Ovary (tissue), 3 donors: ENCODE data around the gene ME1.

ENCODE experiments used
- EP300 ChIP-seq: sonication (generic); formaldehyde crosslinking; IDR thresholded peaks from one replicate; pipeline ENCODE4 v1.6.1; 2017; ENCODE audit warnings: antibody characterized with exemption
- POLR2A ChIP-seq: fragments of 450-650 bp; IDR thresholded peaks from one replicate; pipeline ENCODE4 v1.6.1; 2017; ENCODE audit warnings: antibody characterized with exemption, mild to moderate bottlenecking, moderate library complexity
- TF ChIP-seq, protein P1 (sequence below), 3 donors: fragments of 450-650 bp in 2 of 3; fragments of 200-600 bp in 1 of 3; IDR thresholded peaks; one replicate each; pipeline versions ENCODE4 v1.5.1 to v1.8.0; 2016 to 2022; ENCODE audit warnings: antibody characterized with exemption in 3 of 3, mild to moderate bottlenecking in 1 of 3
- donor health status: DM: no; HTN: no; CAD: no.

DNA sequence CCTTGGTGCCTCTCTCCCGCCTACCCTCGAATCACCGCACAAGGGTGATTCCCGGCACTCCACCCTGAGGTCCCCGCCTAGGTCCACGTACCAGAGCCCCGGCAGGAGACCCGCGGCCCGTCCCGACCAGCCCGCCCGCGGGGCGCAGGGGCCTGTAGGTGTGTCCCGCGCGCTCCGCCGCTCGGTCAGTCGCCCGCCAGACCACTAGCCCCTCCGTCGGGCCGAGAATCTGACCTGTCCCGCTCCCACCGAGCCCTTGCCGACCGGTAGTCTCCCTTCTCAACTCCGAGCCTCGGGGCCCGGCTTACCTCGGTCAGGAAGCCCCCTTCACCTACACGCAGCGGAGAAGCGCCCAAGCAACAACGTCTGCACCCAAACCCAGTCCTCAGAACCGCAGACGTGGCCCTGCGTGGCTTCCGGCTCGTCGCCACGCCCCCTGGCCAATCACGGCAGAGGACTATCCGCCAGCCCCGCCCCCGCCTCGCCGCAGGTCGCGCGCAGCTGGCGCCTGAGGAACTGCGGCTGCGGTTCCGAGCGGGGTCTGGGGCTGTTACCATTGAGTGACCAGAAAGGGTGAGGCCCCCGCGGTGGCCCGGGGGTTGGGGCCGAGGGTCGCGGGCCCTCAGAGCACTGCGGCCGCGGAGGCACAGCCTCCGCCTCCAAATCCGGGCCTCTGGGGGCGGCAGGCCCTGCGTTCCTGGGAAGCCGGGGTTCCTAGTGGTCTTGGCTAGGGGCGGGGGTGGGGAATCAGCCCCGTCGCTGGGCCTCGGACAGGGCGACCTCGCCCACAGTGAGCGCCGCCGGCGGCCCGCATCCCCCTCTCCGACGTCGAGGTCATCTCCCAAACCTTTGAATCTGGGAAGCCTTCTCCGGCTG lies 237.7 kb downstream of the ME1 start, which contains the start of the genes PGM3 and RWDD2A:
- TF ChIP-seq EP300 = no peak
- TF ChIP-seq, protein P1, sequence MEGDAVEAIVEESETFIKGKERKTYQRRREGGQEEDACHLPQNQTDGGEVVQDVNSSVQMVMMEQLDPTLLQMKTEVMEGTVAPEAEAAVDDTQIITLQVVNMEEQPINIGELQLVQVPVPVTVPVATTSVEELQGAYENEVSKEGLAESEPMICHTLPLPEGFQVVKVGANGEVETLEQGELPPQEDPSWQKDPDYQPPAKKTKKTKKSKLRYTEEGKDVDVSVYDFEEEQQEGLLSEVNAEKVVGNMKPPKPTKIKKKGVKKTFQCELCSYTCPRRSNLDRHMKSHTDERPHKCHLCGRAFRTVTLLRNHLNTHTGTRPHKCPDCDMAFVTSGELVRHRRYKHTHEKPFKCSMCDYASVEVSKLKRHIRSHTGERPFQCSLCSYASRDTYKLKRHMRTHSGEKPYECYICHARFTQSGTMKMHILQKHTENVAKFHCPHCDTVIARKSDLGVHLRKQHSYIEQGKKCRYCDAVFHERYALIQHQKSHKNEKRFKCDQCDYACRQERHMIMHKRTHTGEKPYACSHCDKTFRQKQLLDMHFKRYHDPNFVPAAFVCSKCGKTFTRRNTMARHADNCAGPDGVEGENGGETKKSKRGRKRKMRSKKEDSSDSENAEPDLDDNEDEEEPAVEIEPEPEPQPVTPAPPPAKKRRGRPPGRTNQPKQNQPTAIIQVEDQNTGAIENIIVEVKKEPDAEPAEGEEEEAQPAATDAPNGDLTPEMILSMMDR (IDR thresholded peaks at IDR 0.05) = no peak
- TF ChIP-seq POLR2A = no peak
